ENCODE results near the gene CBX4. TPM values are rescaled to one million over a fixed set of nuclear protein-coding genes. Genes with fewer than 3 reads are reported as not detected.

The CBX4 gene
- total RNA-seq, 1 experiment from 2014 or later: 16.8 TPM

- no peak for DNase-seq (ENCODE audit: low read depth)
Measured at GRCh38 chr17:79829004-79829403, 10.2 kb downstream of the CBX4 start.

- DNase-seq (ENCODE audit: low read depth): no peak
Measured at GRCh38 chr17:79826841-79827578, 12.2 kb downstream of the CBX4 start.

GRCh38 chr17:79826204-79826680 lies 13.0 kb downstream of the CBX4 start:
- DNase-seq (ENCODE audit: low read depth): peak; percentile 22

- DNase-seq (ENCODE audit: low read depth): no peak
Measured at GRCh38 chr17:79825580-79825921, 13.7 kb downstream of the CBX4 start.

- no peak for DNase-seq (ENCODE audit: low read depth)
Measured at GRCh38 chr17:79824893-79825579, 14.2 kb downstream of the CBX4 start.

GRCh38 chr17:79824234-79824633 lies 15.0 kb downstream of the CBX4 start:
- DNase-seq (ENCODE audit: low read depth): no peak

GRCh38 chr17:79822583-79823124 lies 16.6 kb downstream of the CBX4 start:
- no peak for DNase-seq (ENCODE audit: low read depth)

- DNase-seq (ENCODE audit: low read depth): no peak
Measured at GRCh38 chr17:79821331-79822095, 17.7 kb downstream of the CBX4 start.

GRCh38 chr17:79820959-79821330 lies 18.3 kb downstream of the CBX4 start:
- DNase-seq (ENCODE audit: low read depth): no peak

GRCh38 chr17:79819534-79820276 lies 19.5 kb downstream of the CBX4 start:
- no peak for DNase-seq (ENCODE audit: low read depth)

GRCh38 chr17:79819085-79819484 lies 20.2 kb downstream of the CBX4 start:
- no peak for DNase-seq (ENCODE audit: low read depth)

- no peak for DNase-seq (ENCODE audit: low read depth)
Measured at GRCh38 chr17:79818026-79818758, 21.0 kb downstream of the CBX4 start.

GRCh38 chr17:79815836-79816461 lies 23.3 kb downstream of the CBX4 start:
- DNase-seq (ENCODE audit: low read depth): no peak

- no peak for DNase-seq (ENCODE audit: low read depth)
Measured at GRCh38 chr17:79814974-79815835, 24.0 kb downstream of the CBX4 start.

GRCh38 chr17:79814127-79814973 lies 24.9 kb downstream of the CBX4 start:
- no peak for DNase-seq (ENCODE audit: low read depth)

- DNase-seq (ENCODE audit: low read depth): no peak
Measured at GRCh38 chr17:79813297-79814126, 25.7 kb downstream of the CBX4 start.
